WTC11 (cell line): ENCODE measurements around the gene ZP3. TPM values are rescaled to one million over a fixed set of nuclear protein-coding genes. Genes with fewer than 3 reads are reported as not detected.

Source experiments
- ATAC-seq: fragments of 200-7000 bp; cut with Tn5 transposase; 2 replicates; pipeline ENCODE4 v1.10.0; 2021; ENCODE audit warnings: mild to moderate bottlenecking, moderate library complexity
- CTCF ChIA-PET: fragments of 300-600 bp; sonication (Branson Sonifier 250); formaldehyde crosslinking; loops from one replicate; lab custom pipeline; 2021; ENCODE audit warnings: antibody characterized with exemption; lab: Charles Lee
- POLR2A ChIA-PET: fragments of 350-600 bp; sonication (Branson Sonifier 250); formaldehyde crosslinking; loops from one replicate; lab custom pipeline; 2021; ENCODE audit warnings: antibody characterized with exemption; lab: Charles Lee
- DNase-seq: peaks from one replicate; pipeline ENCODE4 v3.0.0; 2021; ENCODE audit warnings: low spot score
- H3K27ac Mint-ChIP-seq: 2 replicates; pipeline ENCODE4 v1.8.0; 2021; ENCODE audit warnings: mixed read lengths
- H3K27me3 Mint-ChIP-seq: 2 replicates; pipeline ENCODE4 v1.8.0; 2021; ENCODE audit warnings: low read depth, mild to moderate bottlenecking, moderate library complexity, mixed read lengths
- H3K36me3 Mint-ChIP-seq: 2 replicates; pipeline ENCODE4 v1.8.0; 2021; ENCODE audit warnings: mixed read lengths
- H3K4me1 Mint-ChIP-seq: 2 replicates; pipeline ENCODE4 v1.8.0; 2022; ENCODE audit warnings: mixed read lengths
- H3K4me3 Mint-ChIP-seq: 2 replicates; pipeline ENCODE4 v1.8.0; 2021; ENCODE audit warnings: mild to moderate bottlenecking, moderate library complexity, mixed read lengths
- H3K9me3 Mint-ChIP-seq: 2 replicates; pipeline ENCODE4 v1.8.0; 2021; ENCODE audit warnings: mixed read lengths
- E2F1 ChIP-seq: sonication (generic); formaldehyde crosslinking; IDR thresholded peaks from 2 replicates; pipeline ENCODE4 v1.8.0; 2022; ENCODE audit warnings: mild to moderate bottlenecking, missing genetic modification reagents
- ERG ChIP-seq: fragments of 250-450 bp; sonication (Bioruptor Pico); IDR thresholded peaks from 2 replicates; pipeline ENCODE4 v1.8.0; 2021; ENCODE audit warnings: mild to moderate bottlenecking
- FOXP1 ChIP-seq: sonication (generic); formaldehyde crosslinking; IDR thresholded peaks from 2 replicates; pipeline ENCODE4 v1.8.0; 2022; ENCODE audit warnings: missing genetic modification reagents, mild to moderate bottlenecking, moderate library complexity, borderline replicate concordance
- FOXP4 ChIP-seq: sonication (generic); formaldehyde crosslinking; IDR thresholded peaks from 2 replicates; pipeline ENCODE4 v1.8.0; 2022; ENCODE audit warnings: mild to moderate bottlenecking, missing genetic modification reagents
- HMGXB4 ChIP-seq: sonication (generic); formaldehyde crosslinking; IDR thresholded peaks from 2 replicates; pipeline ENCODE4 v1.8.1; 2023; ENCODE audit warnings: mild to moderate bottlenecking, moderate library complexity, missing genetic modification reagents
- IRF1 ChIP-seq: sonication (generic); formaldehyde crosslinking; IDR thresholded peaks from 2 replicates; pipeline ENCODE4 v1.8.0; 2023; ENCODE audit warnings: missing genetic modification reagents
- NFATC4 ChIP-seq: fragments of 250-450 bp; sonication (Bioruptor Pico); IDR thresholded peaks from 2 replicates; pipeline ENCODE4 v1.9.0; 2021; ENCODE audit warnings: mild to moderate bottlenecking
- NFYB ChIP-seq: sonication (generic); formaldehyde crosslinking; conservative IDR thresholded peaks from 2 replicates; pipeline ENCODE4 v1.8.0; 2022; ENCODE audit warnings: low read depth, missing genetic modification reagents
- PRRX2 ChIP-seq: fragments of 250-450 bp; sonication (Bioruptor Pico); IDR thresholded peaks from 2 replicates; pipeline ENCODE4 v1.8.0; 2021; ENCODE audit warnings: mild to moderate bottlenecking
- ZBTB43 ChIP-seq: sonication (generic); formaldehyde crosslinking; IDR thresholded peaks from 2 replicates; pipeline ENCODE4 v1.8.1; 2023; ENCODE audit warnings: mild to moderate bottlenecking, missing genetic modification reagents
- ZNF121 ChIP-seq: sonication (generic); formaldehyde crosslinking; IDR thresholded peaks from 2 replicates; pipeline ENCODE4 v1.8.0; 2023; ENCODE audit warnings: missing genetic modification reagents
- ZNF512 ChIP-seq: sonication (generic); formaldehyde crosslinking; IDR thresholded peaks from 2 replicates; pipeline ENCODE4 v1.8.1; 2022; ENCODE audit warnings: missing genetic modification reagents, borderline replicate concordance
- ZSCAN18 ChIP-seq: fragments of 250-450 bp; sonication (Bioruptor Pico); IDR thresholded peaks from 2 replicates; pipeline ENCODE4 v2.1.2; 2022; ENCODE audit warnings: mild to moderate bottlenecking, moderate library complexity
- total RNA-seq: library from RNA; stranded (reverse); gene quantifications from 3 replicates; pipeline ENCODE4 v1.2.3, GENCODE V29; 2021

The ZP3 gene
- total RNA-seq, 1 experiment from 2014 or later, result 1.8 TPM

- TF ChIP-seq PRRX2, result no peak
- no peak for TF ChIP-seq IRF1 (CRISPR knock-in tag)
- no peak for TF ChIP-seq ZSCAN18 (CRISPR knock-in tag)
- TF ChIP-seq, all 79 proteins: peak for 0
These were observed 42.9 kb upstream of the ZP3 start (continued) for GRCh38 chr7:76381814-76382213.

- H3K4me1 Mint-ChIP-seq, result peaks cover 4% of the 10 kb centered on the region; the same call in 1 of the 2 replicates
- POLR2A ChIA-PET, result no interaction called here
These were observed 41.4 kb upstream of the ZP3 start for GRCh38 chr7:76383089-76383944.

More at GRCh38 chr7:76383089-76383944, 41.4 kb upstream of the ZP3 start:
- DNase-seq (peak; percentile 47), ATAC-seq (peak; percentile 59)
- Mint-ChIP-seq H3K36me3 (no peaks in the 10 kb centered on the region), H3K9me3 (no peaks in the 10 kb centered on the region), H3K27ac (no peak overlapping the region)
- CTCF ChIA-PET, result no interaction called here
- TF ChIP-seq E2F1 (CRISPR knock-in tag), result no peak
- TF ChIP-seq FOXP4, result no peak
- TF ChIP-seq ZNF121 (CRISPR knock-in tag), result peak; percentile 81
- TF ChIP-seq NFYB, result peak; percentile 71
- no peak for TF ChIP-seq ZBTB43 (CRISPR knock-in tag)
- TF ChIP-seq FOXP1 (CRISPR knock-in tag), result no peak
- no peak for TF ChIP-seq ZNF512 (CRISPR knock-in tag)
- no peak for TF ChIP-seq ERG (CRISPR knock-in tag)
- no peak for TF ChIP-seq HMGXB4 (CRISPR knock-in tag)
- no peak for TF ChIP-seq ZSCAN18 (CRISPR knock-in tag)
- no peak for TF ChIP-seq NFATC4 (CRISPR knock-in tag)
- TF ChIP-seq, all 79 proteins: peak for 2
- Mint-ChIP-seq H3K4me3 (no peak overlapping the region), H3K27me3 (no peaks in the 10 kb centered on the region)
